Trophoblast cell (in vitro differentiated cells and primary cell): ENCODE measurements around the gene CCDC177.

ENCODE experiments used
- DNase-seq, 2 donors: peaks; one replicate each; pipeline ENCODE4 v3.0.0-alpha.2; 2016
- H2AFZ ChIP-seq: 2 replicates; pipeline ENCODE4 v1.6.1; 2013; ENCODE audit warnings: low read length, moderate library complexity, mild to moderate bottlenecking; ENCODE audit not compliant: insufficient read depth, poor library complexity
- H2AK5ac ChIP-seq: 2 replicates; pipeline ENCODE4 v1.6.1; 2013; ENCODE audit warnings: mild to moderate bottlenecking, low read length
- H2BK120ac ChIP-seq: 2 replicates; pipeline ENCODE4 v1.6.1; 2013; ENCODE audit warnings: low read length, mild to moderate bottlenecking, moderate library complexity; ENCODE audit not compliant: insufficient read depth, poor library complexity
- H2BK12ac ChIP-seq: 2 replicates; pipeline ENCODE4 v1.6.1; 2013; ENCODE audit warnings: mild to moderate bottlenecking, low read length, moderate library complexity
- H2BK5ac ChIP-seq: 2 replicates; pipeline ENCODE4 v1.6.1; 2013; ENCODE audit warnings: low read length, low read depth, moderate library complexity, mild to moderate bottlenecking; ENCODE audit not compliant: poor library complexity
- H3K14ac ChIP-seq: 2 replicates; pipeline ENCODE4 v1.6.1; 2013; ENCODE audit warnings: mild to moderate bottlenecking, low read length
- H3K18ac ChIP-seq: 2 replicates; pipeline ENCODE4 v1.6.1; 2013; ENCODE audit warnings: mild to moderate bottlenecking, low read length
- H3K23ac ChIP-seq: 2 replicates; pipeline ENCODE4 v1.6.1; 2013; ENCODE audit warnings: low read length
- H3K27ac ChIP-seq: 2 replicates; pipeline ENCODE4 v1.5.1; 2013; ENCODE audit warnings: low read depth, mild to moderate bottlenecking, inconsistent platforms, low read length, moderate library complexity
- H3K27me3 ChIP-seq: 2 replicates; pipeline ENCODE4 v1.6.1; 2013; ENCODE audit warnings: inconsistent platforms, mild to moderate bottlenecking, low read length, moderate library complexity; ENCODE audit not compliant: insufficient read depth
- H3K36me3 ChIP-seq, 2 experiments: 1 replicate in 1 of 2; 2 replicates in 1 of 2; pipeline ENCODE4 v1.6.1; 2013; ENCODE audit warnings: low read length in 2 of 2, mild to moderate bottlenecking in 2 of 2, moderate library complexity in 1 of 2; ENCODE audit not compliant: insufficient read depth in 2 of 2, control insufficient read depth in 1 of 2
- H3K4ac ChIP-seq: 2 replicates; pipeline ENCODE4 v1.6.1; 2013; ENCODE audit warnings: low read depth, mild to moderate bottlenecking, low read length, moderate library complexity
- H3K4me1 ChIP-seq, 2 experiments: 1 replicate in 1 of 2; 2 replicates in 1 of 2; pipeline ENCODE4 v1.6.1; 2013; ENCODE audit warnings: low read length in 2 of 2, mild to moderate bottlenecking in 2 of 2, moderate library complexity in 1 of 2; ENCODE audit not compliant: insufficient read depth in 2 of 2, control insufficient read depth in 1 of 2
- H3K4me2 ChIP-seq: 2 replicates; pipeline ENCODE4 v1.6.1; 2013; ENCODE audit warnings: inconsistent platforms, mild to moderate bottlenecking, low read length, moderate library complexity
- H3K4me3 ChIP-seq: 2 replicates; pipeline ENCODE4 v1.5.1; 2013; ENCODE audit warnings: mild to moderate bottlenecking, low read depth, low read length, inconsistent platforms
- H3K79me1 ChIP-seq: one replicate; pipeline ENCODE4 v1.6.1; 2013; ENCODE audit warnings: low read length
- H3K79me2 ChIP-seq: 2 replicates; pipeline ENCODE4 v1.6.1; 2013; ENCODE audit warnings: low read length, mild to moderate bottlenecking; ENCODE audit not compliant: control insufficient read depth, insufficient read depth, poor library complexity
- H3K9ac ChIP-seq: 2 replicates; pipeline ENCODE4 v1.6.1; 2013; ENCODE audit warnings: mild to moderate bottlenecking, low read length
- H3K9me3 ChIP-seq: 2 replicates; pipeline ENCODE4 v1.6.1; 2013; ENCODE audit warnings: low read depth, mild to moderate bottlenecking, control low read depth, inconsistent platforms, low read length; ENCODE audit not compliant: insufficient read depth
- H4K12ac ChIP-seq: 2 replicates; pipeline ENCODE4 v1.6.1; 2013; ENCODE audit warnings: low read depth, mild to moderate bottlenecking, low read length, moderate library complexity
- H4K8ac ChIP-seq: 2 replicates; pipeline ENCODE4 v1.6.1; 2013; ENCODE audit warnings: low read depth, mild to moderate bottlenecking, low read length, moderate library complexity
- H4K91ac ChIP-seq: one replicate; pipeline ENCODE4 v1.6.1; 2013; ENCODE audit warnings: low read depth, mild to moderate bottlenecking, low read length, moderate library complexity
- WGBS: extraction: QIAGEN DNeasy Blood & Tissue Kit; methylation state at CpG from one replicate; pipeline ENCODE4 v1.1.7; 2013; ENCODE audit warnings: missing lambda C conversion rate; ENCODE audit not compliant: insufficient read length, insufficient coverage; ENCODE audit errors: extremely low coverage; 5-methylcytosine and 5-hydroxymethylcytosine counted together

The CCDC177 gene

DNA sequence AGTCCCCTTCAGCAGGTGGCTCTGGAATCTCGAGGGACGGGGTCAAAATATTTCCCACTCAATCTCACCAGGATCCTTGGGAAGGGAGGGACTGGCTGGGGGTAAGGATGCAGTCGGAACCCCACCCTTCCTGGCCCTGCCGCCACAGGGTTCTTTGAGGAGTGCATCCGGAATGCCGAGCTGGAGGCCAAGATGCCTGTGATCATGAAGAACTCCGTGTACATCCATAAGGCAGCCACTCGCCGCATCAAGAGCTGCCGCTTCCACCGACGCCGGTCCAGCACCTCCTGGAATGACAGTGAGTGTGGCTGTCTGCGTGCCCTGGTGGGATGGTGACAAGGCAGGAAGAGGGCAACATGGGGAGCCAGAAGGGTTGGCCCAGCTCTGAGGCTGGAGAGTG is 47.0 kb downstream of the CCDC177 start:
- Histone ChIP-seq H3K27me3 (no peaks in the 10 kb centered on the region), H3K18ac (no peak overlapping the region), H3K79me2 (no peaks in the 10 kb centered on the region), H3K36me3 (no peaks in the 10 kb centered on the region), H3K4ac (no peak overlapping the region), H3K4me1 (peaks cover 0 to under 1% of the 10 kb centered on the region in 2 experiments), H3K9ac (no peak overlapping the region), H2BK12ac (no peak overlapping the region), H2BK120ac (no peak overlapping the region), H2AFZ (no peak overlapping the region), H3K14ac (no peak overlapping the region), H4K8ac (no peak overlapping the region), H4K12ac (no peak overlapping the region), H3K4me2 (no peak overlapping the region), H3K23ac (no peak overlapping the region), H2BK5ac (no peak overlapping the region), H4K91ac (no peak overlapping the region), H3K9me3 (peaks cover 1% of the 10 kb centered on the region), H3K27ac (no peak overlapping the region), H3K79me1 (no peaks in the 10 kb centered on the region), H2AK5ac (no peak overlapping the region), H3K4me3 (no peak overlapping the region)
- WGBS: no CpG with 5 or more reads among the region's 14 CpGs
- no peak for DNase-seq

DNA sequence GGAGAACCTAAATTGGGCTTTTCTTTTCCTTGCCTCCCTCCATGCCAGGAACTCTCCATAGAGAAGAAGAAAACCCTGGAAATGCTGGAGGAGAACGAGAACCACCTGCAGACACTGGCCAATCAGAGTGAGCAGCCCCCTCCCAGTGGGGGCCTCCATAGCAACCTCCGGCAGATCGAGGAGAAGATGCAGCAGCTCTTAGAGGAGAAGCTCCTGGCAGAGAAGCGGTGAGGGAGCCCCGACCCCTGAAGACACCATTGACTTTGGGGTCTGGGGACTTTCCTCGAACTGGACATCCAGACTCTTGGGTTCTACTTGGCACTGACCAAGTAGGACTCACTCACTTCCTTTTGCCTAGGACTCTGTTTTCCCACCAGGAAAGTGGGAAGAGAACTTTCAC is 48.8 kb downstream of the CCDC177 start:
- no peak overlapping the region for H3K9ac ChIP-seq
- H3K23ac ChIP-seq: no peak overlapping the region
- H2BK12ac ChIP-seq: no peak overlapping the region
- H4K91ac ChIP-seq: no peak overlapping the region
- H2AFZ ChIP-seq: no peak overlapping the region
- H3K27ac ChIP-seq: no peak overlapping the region
- H3K14ac ChIP-seq: no peak overlapping the region
- H2BK120ac ChIP-seq: no peak overlapping the region
- H3K4me3 ChIP-seq: no peak overlapping the region
- H3K36me3 ChIP-seq: no peaks in the 10 kb centered on the region
- H3K9me3 ChIP-seq: peaks cover 1% of the 10 kb centered on the region
- no peak overlapping the region for H2AK5ac ChIP-seq
- H3K79me2 ChIP-seq: no peaks in the 10 kb centered on the region
- no peak overlapping the region for H3K4me2 ChIP-seq
- H2BK5ac ChIP-seq: no peak overlapping the region
- WGBS: no CpG with 5 or more reads among the region's 6 CpGs
- H3K4me1 ChIP-seq: no peaks in the 10 kb centered on the region
- H4K8ac ChIP-seq: no peak overlapping the region
- no peaks in the 10 kb centered on the region for H3K79me1 ChIP-seq
- H3K4ac ChIP-seq: no peak overlapping the region
- H3K18ac ChIP-seq: no peak overlapping the region
- H4K12ac ChIP-seq: no peak overlapping the region
- no peak for DNase-seq
- no peaks in the 10 kb centered on the region for H3K27me3 ChIP-seq

DNA sequence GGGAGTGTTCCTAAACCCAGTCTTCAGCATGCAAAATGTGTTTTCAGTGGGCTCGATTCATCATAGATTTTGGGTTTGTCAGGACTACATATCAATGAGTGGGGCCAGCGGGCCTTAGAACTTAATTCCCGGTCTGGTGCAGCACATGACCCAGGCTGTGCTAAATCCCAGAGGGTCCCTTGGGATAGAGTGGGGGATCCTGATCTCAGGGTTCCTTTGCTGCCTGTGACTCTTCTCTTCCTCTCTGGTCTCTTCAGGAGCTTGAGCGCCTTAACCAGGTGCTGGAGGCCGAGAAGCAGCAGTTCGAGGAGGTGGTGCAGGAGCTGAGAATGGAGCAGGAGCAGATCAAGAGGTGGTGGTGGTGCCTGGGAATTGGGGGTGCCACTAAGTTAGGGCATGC is 52.6 kb downstream of the CCDC177 start:
- Histone ChIP-seq H3K18ac (no peak overlapping the region), H3K4me3 (no peak overlapping the region), H2BK12ac (no peak overlapping the region), H3K23ac (no peak overlapping the region), H3K9me3 (no peaks in the 10 kb centered on the region), H4K12ac (no peak overlapping the region), H3K36me3 (no peaks in the 10 kb centered on the region), H3K4me2 (no peak overlapping the region), H3K4me1 (peaks cover 0 to 7% of the 10 kb centered on the region in 2 experiments), H4K91ac (no peak overlapping the region), H2AFZ (no peak overlapping the region), H3K79me1 (no peaks in the 10 kb centered on the region), H3K27ac (no peak overlapping the region), H3K27me3 (no peaks in the 10 kb centered on the region), H3K79me2 (no peaks in the 10 kb centered on the region), H3K14ac (no peak overlapping the region), H3K9ac (no peak overlapping the region), H4K8ac (no peak overlapping the region), H2BK5ac (no peak overlapping the region), H3K4ac (no peak overlapping the region), H2AK5ac (no peak overlapping the region), H2BK120ac (no peak overlapping the region)
- no CpG with 5 or more reads among the region's 6 CpGs for WGBS
- DNase-seq: no peak
